Endodermal cell (in vitro differentiated cells): ENCODE measurements around the gene LACRT. TPM values are rescaled to one million over a fixed set of nuclear protein-coding genes. Genes with fewer than 3 reads are reported as not detected.
A peak's percentile ranks its signal among the peaks of the same experiment; 100 is the strongest.

Source experiments
- DNase-seq: peaks from one replicate; pipeline ENCODE4 v3.0.0-alpha.2; 2017
- H3K27ac ChIP-seq: 2 replicates; pipeline ENCODE4 v1.5.1; 2013; ENCODE audit warnings: mild to moderate bottlenecking, low read depth, low read length, moderate library complexity
- H3K27me3 ChIP-seq: 2 replicates; pipeline ENCODE4 v1.6.1; 2013; ENCODE audit warnings: mild to moderate bottlenecking, low read length, moderate library complexity; ENCODE audit not compliant: insufficient read depth, control insufficient read depth, poor library complexity, severe bottlenecking
- H3K36me3 ChIP-seq: 2 replicates; pipeline ENCODE4 v1.7.0; 2013; ENCODE audit warnings: mild to moderate bottlenecking, low read length, moderate library complexity; ENCODE audit not compliant: control insufficient read depth, insufficient read depth
- H3K4me1 ChIP-seq: one replicate; pipeline ENCODE4 v1.7.0; 2013; ENCODE audit warnings: low read length; ENCODE audit not compliant: control insufficient read depth, insufficient read depth
- H3K4me3 ChIP-seq: 2 replicates; pipeline ENCODE4 v1.5.1; 2013; ENCODE audit warnings: mild to moderate bottlenecking, low read length, moderate library complexity
- H3K9ac ChIP-seq: 2 replicates; pipeline ENCODE4 v1.6.1; 2013; ENCODE audit warnings: mild to moderate bottlenecking, low read length, moderate library complexity; ENCODE audit not compliant: poor library complexity, severe bottlenecking; ENCODE audit errors: extremely low read depth
- H3K9me3 ChIP-seq: 2 replicates; pipeline ENCODE4 v1.6.1; 2013; ENCODE audit warnings: mild to moderate bottlenecking, low read length, moderate library complexity; ENCODE audit not compliant: control insufficient read depth
- H3K27ac Mint-ChIP-seq: 2 replicates; pipeline ENCODE4 v1.8.0; 2020; ENCODE audit warnings: mixed read lengths
- H3K27me3 Mint-ChIP-seq: 2 replicates; pipeline ENCODE4 v1.8.0; 2021; ENCODE audit warnings: mild to moderate bottlenecking, mixed read lengths; ENCODE audit not compliant: insufficient read depth
- H3K36me3 Mint-ChIP-seq: 2 replicates; pipeline ENCODE4 v1.8.0; 2020; ENCODE audit warnings: low read depth, mixed read lengths
- H3K4me1 Mint-ChIP-seq: 2 replicates; pipeline ENCODE4 v1.8.0; 2020; ENCODE audit warnings: mixed read lengths
- H3K4me3 Mint-ChIP-seq: 2 replicates; pipeline ENCODE4 v1.8.0; 2020; ENCODE audit warnings: mild to moderate bottlenecking, moderate library complexity, mixed read lengths
- H3K9me3 Mint-ChIP-seq: 2 replicates; pipeline ENCODE4 v1.8.0; 2020; ENCODE audit warnings: mild to moderate bottlenecking, mixed read lengths
- WGBS, 2 experiments: methylation state at CpG; one replicate each; pipeline versions ENCODE4 v1.1.5 to v1.1.7; 2013; ENCODE audit warnings: missing lambda C conversion rate in 2 of 2, mixed read lengths in 1 of 2; ENCODE audit not compliant: insufficient coverage in 1 of 2, insufficient read length in 1 of 2; 5-methylcytosine and 5-hydroxymethylcytosine counted together
- total RNA-seq, 2 donors: library from RNA; stranded (reverse); fragmentation: NEBNext Ultra II Directional in 1 of 2; extraction: Animal tissue kit (Norgen Biotek cat#: 25700) in 1 of 2; gene quantifications; 2 replicates in 1 of 2; 3 replicates in 1 of 2; pipeline ENCODE4 v1.2.1, GENCODE V29; 2021
- TF ChIP-seq, protein P1 (sequence below): fragments of 200-600 bp; sonication (generic); conservative IDR thresholded peaks from 2 replicates; pipeline ENCODE4 v1.5.0; 2021; ENCODE audit warnings: antibody characterized with exemption, mild to moderate bottlenecking

Gene LACRT
- total RNA-seq, 2 donors from 2014 or later = not detected

- H3K4me1 ChIP-seq = peaks cover 13% of the 10 kb centered on the region
- H3K27ac Mint-ChIP-seq = peak overlapping the region; percentile 72
- TF ChIP-seq, protein P1, sequence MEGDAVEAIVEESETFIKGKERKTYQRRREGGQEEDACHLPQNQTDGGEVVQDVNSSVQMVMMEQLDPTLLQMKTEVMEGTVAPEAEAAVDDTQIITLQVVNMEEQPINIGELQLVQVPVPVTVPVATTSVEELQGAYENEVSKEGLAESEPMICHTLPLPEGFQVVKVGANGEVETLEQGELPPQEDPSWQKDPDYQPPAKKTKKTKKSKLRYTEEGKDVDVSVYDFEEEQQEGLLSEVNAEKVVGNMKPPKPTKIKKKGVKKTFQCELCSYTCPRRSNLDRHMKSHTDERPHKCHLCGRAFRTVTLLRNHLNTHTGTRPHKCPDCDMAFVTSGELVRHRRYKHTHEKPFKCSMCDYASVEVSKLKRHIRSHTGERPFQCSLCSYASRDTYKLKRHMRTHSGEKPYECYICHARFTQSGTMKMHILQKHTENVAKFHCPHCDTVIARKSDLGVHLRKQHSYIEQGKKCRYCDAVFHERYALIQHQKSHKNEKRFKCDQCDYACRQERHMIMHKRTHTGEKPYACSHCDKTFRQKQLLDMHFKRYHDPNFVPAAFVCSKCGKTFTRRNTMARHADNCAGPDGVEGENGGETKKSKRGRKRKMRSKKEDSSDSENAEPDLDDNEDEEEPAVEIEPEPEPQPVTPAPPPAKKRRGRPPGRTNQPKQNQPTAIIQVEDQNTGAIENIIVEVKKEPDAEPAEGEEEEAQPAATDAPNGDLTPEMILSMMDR = peak; percentile 79
- peaks cover 3% of the 10 kb centered on the region for H3K9me3 Mint-ChIP-seq
- H3K36me3 ChIP-seq = no peaks in the 10 kb centered on the region
- no peak overlapping the region for H3K4me3 Mint-ChIP-seq
- peaks cover 59% of the 10 kb centered on the region for H3K4me1 Mint-ChIP-seq
- no peak overlapping the region for H3K27ac ChIP-seq
- H3K27me3 Mint-ChIP-seq = peaks cover 7% of the 10 kb centered on the region
- H3K9ac ChIP-seq = no peak overlapping the region
- H3K4me3 ChIP-seq = no peak overlapping the region
- H3K36me3 Mint-ChIP-seq = no peaks in the 10 kb centered on the region
- H3K27me3 ChIP-seq = no peaks in the 10 kb centered on the region
- DNase-seq = peak; percentile 96
- H3K9me3 ChIP-seq = no peaks in the 10 kb centered on the region
- 84 to 85% methylated on average over 3 of the region's 3 CpGs for WGBS, 2 experiments
These were observed 45.7 kb upstream of the LACRT start for GRCh38 chr12:54680374-54680773.

- Histone ChIP-seq H3K27ac (no peak overlapping the region), H3K4me3 (no peak overlapping the region), H3K36me3 (no peaks in the 10 kb centered on the region), H3K9me3 (no peaks in the 10 kb centered on the region), H3K9ac (no peak overlapping the region), H3K4me1 (no peaks in the 10 kb centered on the region), H3K27me3 (no peaks in the 10 kb centered on the region)
- H3K27ac Mint-ChIP-seq = no peak overlapping the region
- 87 to 91% methylated on average over 4 to 5 of the region's 5 CpGs for WGBS, 2 experiments
- H3K4me3 Mint-ChIP-seq = no peak overlapping the region
- no peaks in the 10 kb centered on the region for H3K36me3 Mint-ChIP-seq
- peaks cover 3% of the 10 kb centered on the region for H3K9me3 Mint-ChIP-seq
- TF ChIP-seq, protein P1 = no peak
- DNase-seq = peak; percentile 65
- peaks cover 36% of the 10 kb centered on the region for H3K4me1 Mint-ChIP-seq
- H3K27me3 Mint-ChIP-seq = peaks cover 7% of the 10 kb centered on the region
These were observed 43.4 kb upstream of the LACRT start for GRCh38 chr12:54678131-54678530.

DNA sequence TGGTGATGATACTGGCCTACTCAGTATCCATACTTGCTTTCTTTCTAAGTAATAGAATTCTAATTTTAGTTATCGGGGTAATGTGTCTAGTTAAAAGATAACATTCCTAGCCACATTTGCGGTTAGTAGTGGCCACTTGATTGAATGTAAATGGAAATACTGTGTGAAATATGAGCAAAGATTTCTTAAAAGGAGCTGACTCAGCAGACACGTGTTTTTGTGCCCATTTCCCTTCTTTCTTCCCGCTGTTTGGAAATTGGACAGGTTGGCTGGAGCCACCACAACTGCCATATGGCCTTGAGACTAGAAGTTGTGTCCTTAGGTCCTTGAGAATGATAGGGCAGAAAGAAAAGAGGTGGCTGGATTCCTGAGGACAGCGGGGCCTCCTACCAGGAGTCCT lies 33.2 kb upstream of the LACRT start:
- Histone ChIP-seq H3K4me3 (no peak overlapping the region), H3K9ac (no peak overlapping the region), H3K27ac (no peak overlapping the region), H3K4me1 (no peaks in the 10 kb centered on the region), H3K36me3 (no peaks in the 10 kb centered on the region), H3K9me3 (no peaks in the 10 kb centered on the region), H3K27me3 (no peaks in the 10 kb centered on the region)
- TF ChIP-seq, protein P1 = no peak
- H3K36me3 Mint-ChIP-seq = no peaks in the 10 kb centered on the region
- WGBS, 2 experiments = 90 to 98% methylated on average over 4 to 5 of the region's 5 CpGs
- no peak overlapping the region for H3K27ac Mint-ChIP-seq
- H3K27me3 Mint-ChIP-seq = no peaks in the 10 kb centered on the region
- no peak for DNase-seq
- H3K4me3 Mint-ChIP-seq = no peak overlapping the region
- no peaks in the 10 kb centered on the region for H3K9me3 Mint-ChIP-seq
- peaks cover 3% of the 10 kb centered on the region for H3K4me1 Mint-ChIP-seq
